Measurements from ENCODE around the gene MRPL14. TPM values are rescaled to one million over a fixed set of nuclear protein-coding genes. Genes with fewer than 3 reads are reported as not detected.

MRPL14 gene
- total and polyA plus RNA-seq, 9 of the 15 experiments (the other 6 are each of a cell fraction or from before 2014, with no cell fraction given): 126 to 424 (median 165) TPM

GRCh38 chr6:44072959-44073611 lies 54.2 kb downstream of the MRPL14 start (continued):
- no peak for TF ChIP-seq NR2C2 (CRISPR knock-in tag; IDR thresholded peaks at IDR 0.05)
- peak; percentile 48; the same call in 1 of the 2 replicates for TF ChIP-seq NR2C2 (tag; IDR thresholded peaks at IDR 0.05)
- peak; percentile 71 to 86 for TF ChIP-seq E2F6 (IDR thresholded peaks at IDR 0.05; ENCODE audit: borderline replicate concordance in 1 of 2, extremely low read depth in 1 of 2, insufficient read depth in 1 of 2, insufficient read length in 1 of 2, low read depth in 1 of 2, low read length in 1 of 2, poor library complexity in 1 of 2, severe bottlenecking in 1 of 2)
- TF ChIP-seq ZNF282 (CRISPR knock-in tag; IDR thresholded peaks at IDR 0.05): no peak
- TF ChIP-seq ZSCAN29 (IDR thresholded peaks at IDR 0.05): no peak
- no peak; the same call in 1 of the 2 replicates for TF ChIP-seq OTX1 (CRISPR knock-in tag; IDR thresholded peaks at IDR 0.05)
- 0 out of 2 replicates have a peak, but pooled peaks have one; percentile 57 for TF ChIP-seq E2F3 (CRISPR knock-in tag; IDR thresholded peaks at IDR 0.05)
- TF ChIP-seq ZNF165 (CRISPR knock-in tag; IDR thresholded peaks at IDR 0.05; ENCODE audit: borderline replicate concordance): no peak
- no peak for TF ChIP-seq ZBTB2 (IDR thresholded peaks at IDR 0.05)
- no peak for TF ChIP-seq ASH1L (IDR thresholded peaks at IDR 0.05; ENCODE audit: borderline replicate concordance, low read depth, partially characterized antibody)
- peak; percentile 91 for TF ChIP-seq ZNF395 (CRISPR knock-in tag; IDR thresholded peaks at IDR 0.05)
- no peak for TF ChIP-seq ZNF324 (CRISPR knock-in tag; IDR thresholded peaks at IDR 0.05)
- TF ChIP-seq MED1 (CRISPR knock-in tag; IDR thresholded peaks at IDR 0.05; ENCODE audit: borderline replicate concordance): no peak
- TF ChIP-seq ZNF696 (CRISPR knock-in tag; conservative IDR thresholded peaks at IDR 0.05): no peak
- no peak for TF ChIP-seq PATZ1 (CRISPR knock-in tag; IDR thresholded peaks at IDR 0.05; ENCODE audit: borderline replicate concordance)
- TF ChIP-seq TSC22D4 (tag; IDR thresholded peaks at IDR 0.05): no peak
- peak; percentile 31 for TF ChIP-seq PHF20 (IDR thresholded peaks at IDR 0.05; ENCODE audit: partially characterized antibody)
- TF ChIP-seq TAF9B (IDR thresholded peaks at IDR 0.05; ENCODE audit: partially characterized antibody): no peak
- peak; percentile 82; the same call in 1 of the 2 replicates for TF ChIP-seq GATAD2B (IDR thresholded peaks at IDR 0.05; ENCODE audit: borderline replicate concordance)
- no peak for TF ChIP-seq GABPB2 (CRISPR knock-in tag; conservative IDR thresholded peaks at IDR 0.05)
- TF ChIP-seq NONO (IDR thresholded peaks at IDR 0.05; ENCODE audit: low read depth in 2 of 2, low read length in 1 of 2): peak in 1 of 2 experiments; percentile 79; a peak in 2 of 4 replicates
- no peak for TF ChIP-seq NFATC3 (IDR thresholded peaks at IDR 0.05)
- TF ChIP-seq ZC3H8 (IDR thresholded peaks at IDR 0.05): no peak

Measured in K562 (cell line).